Caki2 (cell line): ENCODE results near the gene RAB15. TPM values are rescaled to one million over a fixed set of nuclear protein-coding genes. Genes with fewer than 3 reads are reported as not detected.

Experiments
- DNase-seq: peaks from one replicate; pipeline ENCODE4 v3.0.0-alpha.2; 2015; ENCODE audit warnings: low read depth
- in situ Hi-C: cut with HindIII; loops from 2 replicates; pipeline ENCODE4 v1.10.0; 2016; ENCODE audit warnings: low sequenced_read_pairs, low pct_unique_long_range_greater_than_20kb, mixed read lengths
- total RNA-seq: library from RNA; depleted of rRNA; stranded (reverse); fragments of >200 nt; shearing (Covaris generic); gene quantifications from 2 replicates; pipeline ENCODE4 v1.2.3, GENCODE V29; 2014; ENCODE audit warnings: low replicate concordance; rRNA removed

The RAB15 gene
- total RNA-seq = 2.9 and 3.9 TPM in 2 replicates

DNA sequence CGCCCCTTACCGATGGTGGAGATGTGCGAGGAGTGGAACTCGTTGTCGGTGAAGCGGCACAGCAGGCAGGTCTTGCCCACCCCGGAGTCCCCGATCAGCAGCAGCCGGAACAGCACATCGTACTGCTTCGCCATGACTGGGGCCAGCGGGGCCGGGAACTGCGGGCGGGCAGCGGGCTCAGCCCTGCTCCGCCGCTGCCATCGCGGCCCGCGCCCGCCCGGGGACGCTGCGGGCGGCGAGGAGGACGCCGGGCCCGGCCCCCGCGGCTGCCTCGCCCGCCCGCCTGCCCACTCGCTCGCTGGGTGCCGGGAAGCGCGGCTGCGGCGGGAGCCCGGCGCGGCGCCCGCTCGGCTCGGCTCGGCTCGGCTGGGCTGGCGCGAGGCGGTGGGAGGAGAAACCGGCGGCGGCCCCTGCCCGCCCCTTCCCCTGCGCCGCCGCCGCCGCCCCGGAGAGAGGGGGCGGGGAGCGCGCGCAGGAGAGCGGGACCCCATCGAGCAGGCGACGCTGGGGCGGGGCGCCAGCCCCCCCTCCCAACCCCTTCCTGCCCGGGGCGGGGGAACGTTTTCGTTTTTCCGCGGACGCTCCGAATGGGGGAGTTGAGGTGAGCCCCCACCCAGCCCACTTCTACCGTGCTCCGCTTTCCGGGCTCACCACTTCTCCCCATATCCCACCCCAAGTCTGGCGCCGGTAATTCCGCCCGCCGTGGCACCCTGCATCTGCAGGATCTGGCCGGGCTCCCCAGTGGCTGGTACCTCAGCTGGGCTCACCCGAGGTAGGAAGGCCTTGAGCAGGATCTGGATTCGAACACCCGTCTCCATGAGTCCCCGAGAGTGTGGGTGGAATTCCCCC, at the start of gene RAB15:
Gene RAB15, minus strand, starts transcription at position 394 of the 849 bp plus-strand sequence. Its CDS starts 260 bp downstream, at position 134.
- DNase-seq = no peak

DNA sequence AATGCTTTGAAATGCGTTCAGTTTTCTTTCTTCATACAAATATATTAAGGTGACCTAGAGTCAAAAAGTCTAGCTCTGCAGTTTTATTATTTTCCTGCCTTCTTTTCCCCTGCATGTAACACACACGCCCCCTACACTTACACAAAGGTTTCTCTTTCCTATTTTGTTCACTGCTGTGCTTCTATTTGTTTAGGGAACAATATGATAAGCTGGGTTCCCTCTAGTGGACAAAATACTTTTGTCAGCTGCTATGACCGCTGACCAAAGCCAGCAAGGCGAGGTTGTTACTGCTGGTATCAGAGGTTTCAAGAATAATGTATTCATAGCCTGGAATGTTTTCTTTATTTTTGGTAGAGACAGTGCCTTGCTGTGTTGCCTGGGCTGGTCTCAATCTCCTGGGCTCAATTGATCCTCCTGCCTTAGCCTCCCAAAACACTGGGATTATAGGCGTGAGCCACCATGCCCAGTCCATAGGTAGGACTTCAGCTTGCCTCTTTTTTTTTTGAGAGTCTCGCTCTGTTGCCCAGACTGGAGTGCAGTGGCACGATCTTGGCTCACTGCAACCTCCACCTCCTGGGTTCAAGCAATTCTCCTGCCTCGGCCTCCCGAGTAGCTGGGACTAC, 47.9 kb upstream of the RAB15 start:
- DNase-seq = peak; percentile 56
- in situ Hi-C loops = no loop called here

More for the DNA sequence above, at the start of gene RAB15:
- in situ Hi-C loops = no loop called here

DNA sequence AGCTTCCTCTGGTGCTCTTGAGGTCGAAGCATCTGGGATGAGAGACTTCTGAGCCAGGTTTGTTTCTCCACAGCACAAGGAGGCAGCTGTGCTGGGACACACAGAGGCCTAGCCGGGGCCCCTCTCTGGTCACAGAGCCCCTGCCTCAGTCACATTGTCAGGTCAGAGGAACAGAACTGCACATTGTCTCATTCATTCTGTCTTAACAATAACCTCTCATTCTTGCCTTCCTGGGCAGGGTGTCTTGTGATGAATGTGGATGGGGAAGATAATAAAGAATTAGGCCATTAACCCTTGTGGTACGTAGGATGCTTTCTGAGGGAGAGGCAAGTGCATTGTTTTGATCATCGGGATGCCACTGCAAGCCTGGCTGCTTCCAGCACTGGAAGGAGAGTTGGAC, 44.3 kb upstream of the RAB15 start:
- no peak for DNase-seq
- in situ Hi-C loops = no loop called here

DNA sequence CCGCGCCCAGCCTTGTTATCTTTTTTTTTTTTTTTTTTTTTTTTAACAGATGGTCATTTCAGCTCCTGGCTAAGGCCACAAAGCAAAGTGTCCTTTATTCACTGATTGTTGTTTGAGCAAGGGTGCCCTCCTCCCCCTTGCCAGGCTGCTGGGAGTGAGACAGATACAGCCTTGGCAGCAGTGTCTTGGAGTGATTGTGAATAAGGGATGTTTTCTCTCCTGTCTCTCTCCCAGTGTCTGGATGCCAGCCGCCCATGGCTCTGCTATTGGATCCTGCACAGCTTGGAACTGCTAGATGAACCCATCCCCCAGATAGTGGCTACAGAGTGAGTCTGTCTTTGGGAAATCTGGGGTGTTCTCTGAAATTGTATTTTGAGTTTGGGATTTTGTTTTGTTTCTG, 43.3 kb upstream of the RAB15 start:
- no peak for DNase-seq

DNA sequence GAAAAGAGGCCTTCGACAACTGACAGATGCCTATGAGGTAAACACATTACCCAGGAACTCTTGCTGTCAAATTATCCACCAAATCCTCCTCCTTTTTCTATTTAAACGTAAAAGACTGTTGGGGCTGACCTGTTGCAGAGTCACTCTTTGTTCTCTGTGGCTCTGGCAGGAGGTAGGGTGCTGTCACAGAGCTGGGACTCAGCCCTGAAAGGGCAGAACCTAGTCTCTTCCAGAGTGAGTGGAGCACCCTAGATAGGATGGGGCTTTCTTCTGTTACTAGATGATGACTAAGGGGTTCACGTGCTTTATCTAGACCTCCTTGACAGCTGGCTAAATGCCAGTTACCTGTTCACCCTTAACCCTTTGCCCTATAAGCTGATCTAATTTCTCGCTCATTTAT, 40.2 kb upstream of the RAB15 start:
- in situ Hi-C loops = no loop called here
- no peak for DNase-seq

More for the DNA sequence above, 43.3 kb upstream of the RAB15 start:
- in situ Hi-C loops = no loop called here

DNA sequence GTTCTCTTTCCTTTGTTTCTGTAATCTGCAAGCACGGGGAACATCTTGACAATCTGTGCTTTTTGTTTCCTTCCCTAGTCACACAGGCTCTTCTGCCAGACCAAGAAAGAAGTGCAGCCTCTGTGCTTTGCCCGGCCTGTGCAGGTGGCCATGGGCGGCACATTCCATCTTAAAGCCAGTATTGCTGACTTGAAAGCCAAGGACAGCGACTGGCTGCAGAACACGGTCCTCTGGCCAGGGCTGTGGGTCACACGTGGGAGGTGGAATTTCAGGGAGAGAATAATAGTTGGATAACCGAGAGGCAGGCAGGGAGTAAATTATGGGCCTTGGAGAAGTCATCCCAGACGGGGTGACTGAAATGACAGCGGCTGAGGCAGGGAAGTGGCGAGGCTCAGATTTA, 39.4 kb upstream of the RAB15 start:
- no peak for DNase-seq
- in situ Hi-C loops = no loop called here

DNA sequence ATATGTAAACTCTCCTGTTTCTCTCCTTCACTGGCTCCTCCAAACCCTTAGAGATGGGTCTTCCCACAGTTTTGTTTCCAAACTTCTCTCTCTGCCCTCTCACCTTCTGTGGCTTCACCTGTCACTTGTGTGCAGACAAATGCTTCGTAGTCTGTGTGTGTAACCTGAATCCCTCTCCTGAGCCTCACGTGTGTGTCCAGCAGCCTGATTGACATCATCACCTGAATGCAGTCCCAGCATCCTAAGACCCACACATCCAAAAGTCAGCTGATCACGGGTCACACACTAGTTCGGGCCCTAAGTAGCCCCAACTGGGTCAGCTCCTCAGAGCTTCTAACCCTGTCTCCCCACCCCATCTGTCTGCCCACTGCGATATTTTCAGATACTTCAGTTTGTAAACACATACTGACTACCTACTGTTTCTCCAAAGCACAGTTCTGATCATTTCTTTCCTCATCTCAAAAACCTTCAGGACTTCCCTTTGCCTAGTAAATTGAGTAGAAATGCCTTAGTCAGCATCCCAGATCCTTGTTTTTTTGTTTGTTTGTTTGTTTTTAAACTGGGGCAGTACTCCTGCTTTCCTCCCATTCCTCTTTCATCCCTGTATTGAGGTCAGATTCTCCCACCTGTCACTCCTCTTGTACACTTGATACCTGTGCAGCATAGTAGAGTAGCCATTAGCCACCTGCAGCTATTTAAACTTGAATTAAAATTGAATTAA, 38.2 kb upstream of the RAB15 start:
- no peak for DNase-seq
- in situ Hi-C loops = no loop called here

DNA sequence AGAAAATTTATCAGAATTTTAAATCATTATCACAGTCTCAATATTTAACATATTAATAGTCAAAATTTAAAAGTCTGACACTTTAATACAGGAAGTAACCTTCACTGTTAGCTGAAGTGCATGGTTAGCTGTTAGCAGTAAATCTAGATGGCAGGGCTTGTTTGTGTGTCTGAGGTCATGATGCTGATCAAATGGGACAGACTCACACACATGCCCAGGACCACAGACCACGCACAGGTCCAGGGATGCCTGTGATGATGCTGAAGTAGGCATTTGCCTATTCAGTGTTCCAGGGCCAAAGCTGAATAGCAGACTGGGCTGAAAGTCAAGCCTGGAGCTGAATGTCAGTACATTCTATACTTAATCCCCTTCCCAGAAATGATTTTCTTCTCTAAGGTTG, 35.1 kb upstream of the RAB15 start:
- no peak for DNase-seq

DNA sequence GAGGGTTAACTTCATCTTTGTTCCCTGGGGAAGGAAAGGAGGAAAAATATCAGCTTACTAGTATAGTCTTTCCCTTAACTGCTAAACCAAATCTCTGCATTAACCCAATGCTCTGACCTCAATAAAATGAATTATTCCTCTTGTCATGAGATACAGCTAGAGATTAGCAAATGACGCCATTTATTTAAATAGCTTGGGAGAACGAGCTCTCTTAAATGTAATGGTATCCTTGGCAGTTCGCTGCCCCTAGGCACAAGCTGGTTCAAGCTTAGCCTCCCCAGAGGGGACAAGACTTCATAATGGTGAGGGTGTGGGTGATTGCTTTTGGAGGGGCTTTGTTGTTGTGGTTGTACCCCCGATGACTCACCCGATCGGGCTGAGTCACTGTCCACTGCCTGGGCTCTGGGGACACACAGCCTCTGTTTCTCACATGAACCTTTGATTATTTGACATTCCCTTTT, 34.2 kb upstream of the RAB15 start:
- DNase-seq = no peak
- in situ Hi-C loops = no loop called here

More for the DNA sequence above, 35.1 kb upstream of the RAB15 start:
- in situ Hi-C loops = no loop called here

DNA sequence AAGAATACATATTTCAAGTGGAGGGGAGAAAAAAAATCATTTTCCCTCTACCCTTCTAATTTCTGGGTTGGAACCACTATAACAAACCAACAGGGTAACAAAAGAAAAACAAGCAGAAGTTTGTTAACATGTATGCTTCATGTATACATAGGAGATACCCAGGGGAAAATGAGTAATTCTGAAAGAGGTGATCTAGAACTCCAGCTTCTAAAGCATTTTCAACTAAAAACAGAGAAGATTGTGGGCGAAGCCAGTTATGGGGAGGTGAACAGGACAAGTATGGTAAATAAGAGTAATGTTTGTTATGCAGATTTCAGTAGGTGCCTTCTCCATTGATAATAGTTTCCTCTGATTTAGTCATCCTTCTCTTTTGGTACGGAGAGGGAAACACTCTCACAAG, 31.3 kb upstream of the RAB15 start:
- DNase-seq = no peak
- in situ Hi-C loops = no loop called here

DNA sequence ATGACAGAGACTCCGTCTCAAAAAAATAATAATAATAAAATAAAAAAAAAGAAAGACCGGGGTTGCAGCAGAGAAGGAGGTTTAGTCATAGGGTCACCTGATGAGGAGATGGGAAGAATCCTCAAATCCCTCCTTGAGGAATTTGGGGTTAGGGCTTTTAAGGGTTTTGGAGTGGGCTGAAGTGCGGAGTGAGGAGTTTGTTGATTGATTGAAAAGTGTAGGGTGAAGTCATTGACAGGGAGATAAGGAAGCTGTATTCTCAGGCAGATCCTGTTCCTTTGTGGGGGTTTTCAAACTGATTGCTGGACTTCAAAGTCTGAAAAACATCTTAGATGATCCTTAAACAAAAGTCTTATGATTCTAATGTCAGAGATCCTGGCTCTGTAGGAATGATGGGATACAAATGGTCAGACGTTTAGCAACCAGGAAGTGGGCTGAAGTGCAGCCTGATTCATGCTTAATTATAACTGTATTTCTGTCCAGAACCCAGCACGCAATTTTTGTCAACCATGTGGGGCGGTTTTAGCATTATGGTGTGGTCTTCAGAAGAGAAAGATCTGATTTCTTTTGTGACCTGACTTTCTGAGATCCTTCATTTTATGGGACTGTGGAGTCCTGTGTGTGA, 30.6 kb upstream of the RAB15 start:
- no peak for DNase-seq
- in situ Hi-C loops = no loop called here

DNA sequence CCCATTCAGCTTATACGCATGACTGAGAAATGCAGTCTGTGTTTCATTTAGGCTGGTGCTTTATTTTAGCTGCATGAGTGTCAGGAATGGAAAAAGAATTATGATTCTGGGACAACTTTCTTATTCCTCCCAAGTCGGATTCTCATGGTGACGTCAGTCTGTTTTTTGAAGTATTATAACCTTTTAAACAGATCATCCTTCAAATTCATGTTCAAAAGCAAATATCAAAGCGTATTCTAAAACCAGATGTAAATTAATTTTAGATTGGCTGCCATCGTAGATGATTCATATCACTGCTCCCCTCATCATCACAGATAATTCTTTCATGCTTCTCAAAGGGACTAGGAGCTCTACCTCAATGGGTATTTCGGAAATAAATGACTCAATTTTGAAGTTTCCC, 29.6 kb upstream of the RAB15 start:
- in situ Hi-C loops = no loop called here
- no peak for DNase-seq

DNA sequence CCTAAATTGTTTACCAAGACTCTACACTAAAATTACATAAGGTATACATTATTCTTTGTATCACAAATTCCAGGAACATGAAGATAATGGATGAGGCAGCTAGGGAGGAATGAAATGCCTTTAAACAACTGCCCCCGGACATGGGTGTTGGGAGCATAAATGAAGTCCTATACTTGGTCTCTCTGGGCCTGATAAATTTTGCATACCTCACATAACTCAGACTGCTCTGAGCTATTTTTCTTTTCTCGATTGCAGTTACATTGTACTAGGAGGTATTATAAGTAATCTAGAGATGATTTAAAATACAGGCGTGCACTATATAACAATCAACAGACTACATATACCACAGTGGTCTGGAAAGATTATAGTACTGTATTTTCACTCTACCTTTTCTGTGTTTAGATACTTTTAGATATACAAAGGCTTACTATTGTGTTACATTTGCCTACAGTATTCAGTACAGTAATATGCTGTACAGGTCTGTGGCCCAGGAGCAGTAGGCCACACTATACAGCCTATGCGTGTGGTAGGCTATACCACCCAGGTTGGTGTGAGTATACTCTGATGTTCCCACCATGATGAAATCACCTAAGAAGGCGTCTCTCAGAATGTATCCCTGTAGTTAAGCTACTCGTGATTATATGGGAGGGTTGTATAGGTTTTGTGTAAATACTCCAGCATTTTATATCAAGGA, 28.9 kb upstream of the RAB15 start:
- in situ Hi-C loops = no loop called here
- DNase-seq = no peak

DNA sequence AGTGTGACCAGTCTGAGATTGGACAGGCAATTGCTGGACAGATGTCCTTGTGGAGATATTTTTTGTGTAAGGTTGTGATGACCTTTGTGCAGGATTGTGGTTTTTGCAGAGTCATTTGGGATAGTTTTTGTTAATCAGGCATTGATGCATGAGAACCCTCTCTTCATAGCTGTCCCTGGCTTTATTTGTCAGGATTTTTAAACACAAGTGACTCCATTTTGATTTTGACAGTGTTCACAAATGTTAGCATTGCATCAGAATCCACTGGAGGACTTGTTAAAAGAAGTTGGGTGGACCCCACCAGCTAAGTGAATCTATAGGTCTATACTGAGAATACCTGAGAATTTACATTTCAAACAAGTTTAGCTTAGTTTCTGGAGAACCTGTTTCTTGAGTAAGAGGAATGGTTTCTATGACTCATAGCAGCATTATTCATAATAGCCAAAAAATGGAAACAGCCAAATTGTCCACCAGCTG, 26.4 kb upstream of the RAB15 start:
- no peak for DNase-seq
- in situ Hi-C loops = no loop called here

DNA sequence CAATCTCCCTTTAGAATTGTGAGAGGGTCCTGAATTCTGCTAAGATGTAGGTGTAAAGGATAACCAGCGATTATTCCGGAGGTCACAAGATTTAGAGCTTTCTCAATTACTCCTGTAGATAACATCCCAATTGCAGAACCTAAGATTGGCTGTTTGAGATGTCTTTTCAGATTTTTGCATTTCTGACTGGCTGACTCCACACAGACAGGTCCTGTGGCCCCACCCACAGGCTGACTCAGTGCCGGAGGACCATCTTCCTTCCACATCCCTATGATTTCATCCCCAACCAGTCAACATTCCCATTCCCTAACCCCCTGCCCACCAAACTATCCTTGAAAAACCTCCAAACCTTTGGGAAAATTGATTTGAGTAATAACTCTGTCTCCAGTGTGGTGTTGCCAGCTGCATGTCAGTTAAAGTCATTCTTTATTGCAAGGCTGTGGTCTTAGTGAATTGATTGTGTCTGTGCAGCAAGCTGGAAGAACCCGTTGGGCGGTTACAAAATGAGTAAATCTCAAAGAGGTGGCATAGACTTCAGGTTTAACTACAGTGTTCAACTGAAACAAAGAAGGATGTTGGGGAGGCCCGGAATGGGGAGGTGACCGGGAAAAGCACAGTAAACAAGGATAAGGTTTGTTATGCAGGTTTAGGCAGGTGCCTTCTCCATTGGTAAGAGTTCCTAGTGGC, 25.1 kb upstream of the RAB15 start:
- DNase-seq = no peak
- in situ Hi-C loops = no loop called here

DNA sequence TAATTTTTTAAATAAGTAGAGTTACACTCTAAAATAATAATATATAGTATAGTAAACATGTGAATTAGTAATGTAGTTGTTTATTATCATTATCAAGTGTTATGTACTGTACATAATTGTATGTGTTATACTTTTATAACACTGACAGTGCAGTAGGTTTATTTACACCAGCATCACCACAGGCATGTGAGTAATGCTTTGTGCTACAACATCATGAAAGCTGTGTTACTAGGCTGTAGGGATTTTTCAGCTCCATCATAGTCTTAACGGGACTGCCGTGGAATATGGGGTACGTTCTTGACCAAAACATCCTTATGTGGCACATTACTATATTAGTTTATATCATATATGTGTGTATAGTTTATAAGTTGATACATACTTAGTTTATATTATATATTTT, 23.2 kb upstream of the RAB15 start:
- in situ Hi-C loops = no loop called here
- no peak for DNase-seq

DNA sequence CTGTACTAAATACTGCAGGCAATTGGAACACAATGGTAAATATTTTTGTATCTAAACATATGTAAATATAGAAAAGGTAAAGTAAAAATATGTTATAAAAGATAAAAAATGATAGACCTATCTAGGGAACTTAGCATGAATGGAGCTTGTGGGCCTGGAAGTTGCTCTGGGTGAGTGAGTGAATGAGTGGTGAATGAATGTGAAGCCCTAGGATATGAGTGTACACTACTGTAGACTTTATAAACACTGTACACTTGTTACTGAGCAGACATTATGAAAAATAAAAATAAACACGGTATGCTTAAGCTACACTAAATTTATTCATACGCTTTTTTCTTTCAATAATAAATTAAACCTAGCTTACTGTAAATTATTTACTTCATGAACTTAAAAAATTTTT, 22.4 kb upstream of the RAB15 start:
- no peak for DNase-seq
- in situ Hi-C loops = no loop called here
